Activated T-helper 1 cell treated with Interleukin-2 at 50 U/mL for 16 hours (primary cell): ENCODE measurements around the gene NRXN3.
"Not testable (repeated sequence)": the region's sequence is repeated elsewhere in the genome, so short reads cannot be mapped to it uniquely, and the experiment has no call there.

Experiments used
- DNase-seq: peaks from one replicate; pipeline ENCODE4 v3.0.0-alpha.2; 2020; ENCODE audit warnings: low read depth

NRXN3 gene

GRCh38 chr14:78403278-78403815 is 233.2 kb downstream of the NRXN3 start:
- DNase-seq, result no peak

- no peak for DNase-seq
Observed at GRCh38 chr14:78405079-78405856, 235.1 kb downstream of the NRXN3 start.

DNA sequence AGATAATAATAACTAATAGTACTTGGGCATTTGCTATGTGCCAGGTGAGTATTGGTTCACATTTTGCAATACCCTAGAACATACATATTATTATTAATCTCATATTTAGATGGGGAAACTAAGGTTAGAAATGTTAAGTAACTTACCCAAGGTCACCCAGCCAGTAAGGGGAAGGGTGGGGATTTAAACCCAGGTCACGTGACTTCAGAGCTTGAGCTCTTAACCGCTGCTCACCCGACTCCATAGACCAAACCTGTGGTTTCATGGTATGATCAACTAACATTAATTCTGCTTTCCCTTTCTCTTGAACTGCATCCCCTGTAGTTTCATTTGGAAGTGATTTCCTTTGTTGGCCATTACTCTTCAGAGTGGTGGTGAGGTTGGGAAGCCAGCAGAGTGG is 242.3 kb downstream of the NRXN3 start:
- no peak for DNase-seq

DNA sequence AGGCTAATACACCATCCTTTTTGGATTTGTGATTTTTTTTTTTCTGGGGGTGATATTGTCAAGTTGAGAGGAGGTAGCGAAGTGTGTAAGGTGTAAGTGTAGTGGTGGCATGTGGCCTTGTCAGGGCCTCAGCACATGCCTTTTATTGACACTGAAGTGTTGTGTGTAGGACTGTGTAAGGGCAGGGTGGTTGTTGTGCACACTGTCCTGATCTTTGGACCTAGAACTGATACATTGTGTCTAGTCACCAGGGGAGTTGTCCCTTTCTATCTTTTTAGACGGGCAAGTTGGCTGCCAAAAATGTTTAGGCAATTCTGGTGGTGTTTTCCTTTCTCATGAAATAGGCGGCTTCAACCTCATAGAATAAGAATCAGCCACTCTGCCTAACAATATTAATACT is 244.0 kb downstream of the NRXN3 start:
- no peak for DNase-seq

- no peak for DNase-seq
Observed at GRCh38 chr14:78417532-78417931, 247.4 kb downstream of the NRXN3 start.

- no peak for DNase-seq
Observed at GRCh38 chr14:78424311-78424710, 254.1 kb downstream of the NRXN3 start.

DNA sequence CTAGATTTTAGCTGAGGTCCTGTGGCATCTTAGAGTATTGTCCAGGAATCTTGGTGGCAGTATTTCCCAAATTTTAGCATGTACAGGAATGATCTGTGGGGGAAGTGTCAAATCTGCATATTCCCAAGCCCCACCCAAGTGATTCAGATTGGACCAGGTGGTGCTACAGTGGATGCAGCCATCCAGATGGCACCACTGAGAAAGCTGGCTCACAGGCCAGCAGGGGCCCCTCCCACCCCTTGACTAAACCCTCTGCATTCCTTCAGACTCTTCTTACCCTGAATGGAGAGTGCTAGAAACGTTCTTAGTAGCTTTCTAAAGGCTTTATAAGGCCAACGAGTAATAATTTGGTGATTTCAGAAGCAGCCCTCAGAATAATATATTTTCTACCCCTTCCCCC is 255.2 kb downstream of the NRXN3 start:
- DNase-seq, result no peak

GRCh38 chr14:78425782-78426181 is 255.6 kb downstream of the NRXN3 start:
- DNase-seq, result no peak

GRCh38 chr14:78432046-78432445 is 261.9 kb downstream of the NRXN3 start:
- DNase-seq, result no peak

- not testable (repeated sequence) for DNase-seq
Observed at GRCh38 chr14:78437448-78437847, 267.3 kb downstream of the NRXN3 start.

GRCh38 chr14:78440356-78440894 is 270.3 kb downstream of the NRXN3 start:
- DNase-seq, result no peak

DNA sequence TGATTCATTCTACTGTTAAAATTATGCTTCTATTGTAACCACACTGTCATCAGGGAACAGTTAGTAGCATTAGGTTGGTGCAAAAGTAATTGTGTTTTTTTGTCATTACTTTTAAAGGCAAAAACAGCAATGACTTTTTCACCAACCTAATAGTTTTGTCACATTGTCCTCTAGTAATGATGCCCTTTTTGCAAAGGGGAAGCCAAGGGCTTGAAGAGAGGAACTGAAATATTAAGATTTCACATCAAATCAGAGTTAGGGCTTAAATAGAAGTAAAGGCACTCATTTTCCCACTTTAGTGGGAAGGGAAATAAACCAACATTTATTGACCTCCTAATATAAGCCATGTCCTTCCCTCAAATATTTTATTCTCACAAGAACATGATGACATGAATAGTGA is 273.7 kb downstream of the NRXN3 start:
- no peak for DNase-seq

DNA sequence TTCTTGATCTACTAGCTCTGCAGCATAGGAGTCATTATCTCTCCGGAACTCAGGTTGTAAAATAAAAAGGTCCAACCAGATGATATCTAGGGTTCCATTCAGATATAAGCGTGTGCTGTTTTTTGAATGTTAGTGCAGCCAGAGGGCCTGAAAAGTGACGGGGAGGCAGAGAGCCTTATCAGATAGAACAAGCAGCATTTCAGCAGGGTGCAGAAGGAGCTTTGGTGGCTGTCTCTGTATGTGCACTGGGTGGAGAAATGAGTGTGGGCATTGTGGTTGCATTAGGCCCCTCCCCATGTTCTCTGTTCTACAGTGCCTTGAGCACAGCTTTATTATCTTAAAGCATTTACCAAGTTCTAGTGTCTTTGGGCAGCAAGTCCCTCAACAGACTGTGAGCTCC is 275.1 kb downstream of the NRXN3 start:
- no peak for DNase-seq

GRCh38 chr14:78446807-78447206 is 276.6 kb downstream of the NRXN3 start:
- DNase-seq, result no peak

GRCh38 chr14:78448164-78449094 is 278.3 kb downstream of the NRXN3 start:
- DNase-seq, result no peak

DNA sequence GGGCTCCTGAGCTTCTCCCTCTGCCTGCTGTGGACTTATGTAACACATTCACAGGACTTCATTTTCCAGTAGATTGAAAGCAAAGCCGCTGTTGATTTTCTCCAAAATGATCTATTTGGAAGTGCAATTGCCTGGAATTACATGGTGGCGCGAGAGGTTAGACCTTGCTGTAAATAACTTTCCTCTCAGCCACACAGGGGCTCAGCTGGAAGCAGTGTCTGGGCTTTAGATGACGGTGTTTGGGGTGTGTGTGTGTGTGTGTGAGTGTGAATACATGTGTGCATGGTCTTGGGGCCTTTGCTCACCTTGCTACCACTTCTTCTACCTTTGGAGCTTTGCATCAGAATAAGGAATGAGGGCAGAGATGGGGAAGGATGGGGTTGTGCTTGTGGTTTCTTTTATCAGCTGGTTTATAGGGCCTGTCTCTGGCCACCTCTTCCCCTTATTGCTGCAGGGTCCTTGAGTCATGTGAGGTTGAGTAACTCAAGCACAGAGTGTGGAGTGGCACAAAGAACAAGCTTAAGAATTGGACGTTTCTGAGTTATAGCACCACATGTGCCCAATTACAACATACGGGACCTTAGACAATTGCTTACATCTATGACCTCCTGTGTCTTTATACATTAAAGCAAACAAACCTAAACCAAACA is 280.6 kb downstream of the NRXN3 start:
- DNase-seq, result no peak

GRCh38 chr14:78451319-78451695 is 281.1 kb downstream of the NRXN3 start:
- DNase-seq, result no peak

DNA sequence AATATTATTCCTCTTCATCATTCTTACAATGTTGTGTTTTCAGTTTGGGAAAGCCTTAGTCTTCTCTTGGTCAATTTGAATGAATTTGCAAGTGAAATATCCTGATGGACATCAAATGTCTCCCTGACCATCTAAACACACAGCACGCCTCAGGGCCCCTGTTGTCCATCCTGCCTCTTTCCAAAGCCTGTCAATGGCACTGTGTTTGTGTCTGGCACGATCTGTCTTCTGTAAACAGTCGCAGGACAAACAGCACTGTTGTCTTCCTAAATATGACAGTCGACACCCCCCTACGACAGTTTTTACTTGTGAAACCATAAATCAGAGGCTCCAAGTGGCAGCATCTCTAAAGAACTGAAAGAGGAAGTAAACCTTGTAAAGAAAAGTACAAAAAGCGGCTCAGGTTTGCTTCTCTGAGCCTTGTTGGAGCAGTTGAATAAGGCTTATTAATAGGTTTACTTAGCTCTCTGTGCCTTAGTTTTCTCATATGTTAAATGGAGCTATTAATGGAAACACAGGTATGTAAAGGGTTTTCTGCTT is 285.8 kb downstream of the NRXN3 start:
- no peak for DNase-seq

GRCh38 chr14:78469947-78470346 is 299.8 kb downstream of the NRXN3 start:
- no peak for DNase-seq

GRCh38 chr14:78479127-78479780 is 309.1 kb downstream of the NRXN3 start:
- no peak for DNase-seq

DNA sequence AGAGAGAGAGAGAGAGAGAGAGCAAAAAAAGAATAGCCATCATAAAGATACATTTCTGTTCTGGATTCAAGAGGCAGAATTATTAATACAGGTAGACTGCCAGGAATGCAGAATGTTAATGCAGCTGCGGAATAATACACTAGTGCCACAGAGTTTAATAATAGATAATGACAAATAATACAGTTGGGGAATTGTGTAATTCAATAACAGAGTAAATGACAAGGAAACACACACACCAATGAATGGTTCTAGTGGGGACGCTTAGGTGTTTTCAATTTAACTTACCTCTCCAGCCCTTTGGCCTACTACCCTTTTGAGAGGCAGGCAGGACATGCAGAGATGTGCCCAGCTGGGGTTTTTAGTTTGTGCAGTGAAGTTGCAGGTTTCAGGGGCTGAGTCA is 313.9 kb downstream of the NRXN3 start:
- DNase-seq, result no peak
